Liver (tissue), 9 donors: Measurements from ENCODE around the gene CXCL1. TPM values are rescaled to one million over a fixed set of nuclear protein-coding genes. Genes with fewer than 3 reads are reported as not detected.

ENCODE experiments used
- DNase-seq: peaks from one replicate; pipeline ENCODE4 v3.0.0-alpha.2; 2017; ENCODE audit warnings: low spot score
- H3K27ac ChIP-seq, 2 donors: one replicate each; pipeline ENCODE4 v1.7.0; 2013; ENCODE audit warnings: inconsistent platforms in 2 of 2, low read length in 2 of 2, control low read depth in 1 of 2, low read depth in 1 of 2, mild to moderate bottlenecking in 1 of 2
- H3K27me3 ChIP-seq, 4 donors: one replicate each; pipeline versions ENCODE4 v1.6.1 to v1.7.0; 2013; ENCODE audit warnings: low read length in 3 of 4, inconsistent platforms in 1 of 4, mild to moderate bottlenecking in 1 of 4, moderate library complexity in 1 of 4; ENCODE audit not compliant: control insufficient read depth in 4 of 4, insufficient read depth in 4 of 4
- H3K36me3 ChIP-seq, 4 donors: one replicate each; pipeline versions ENCODE4 v1.6.1 to v1.7.0; 2013; ENCODE audit warnings: low read length in 3 of 4, mild to moderate bottlenecking in 3 of 4, low read depth in 1 of 4, moderate library complexity in 1 of 4; ENCODE audit not compliant: control insufficient read depth in 4 of 4, insufficient read depth in 3 of 4
- H3K4me1 ChIP-seq, 4 donors: one replicate each; pipeline versions ENCODE4 v1.6.1 to v1.7.0; 2013; ENCODE audit warnings: low read length in 3 of 4, mild to moderate bottlenecking in 3 of 4, moderate library complexity in 1 of 4; ENCODE audit not compliant: control insufficient read depth in 4 of 4, insufficient read depth in 4 of 4
- H3K4me3 ChIP-seq, 3 donors: one replicate each; pipeline versions ENCODE4 v1.6.1 to v1.7.0; 2013; ENCODE audit warnings: low read length in 3 of 3, control low read depth in 1 of 3, low read depth in 1 of 3, mild to moderate bottlenecking in 1 of 3
- H3K9ac ChIP-seq, 2 donors: one replicate each; pipeline ENCODE4 v1.7.0; 2013; ENCODE audit warnings: low read length in 2 of 2, mild to moderate bottlenecking in 2 of 2, moderate library complexity in 2 of 2, control low read depth in 1 of 2, low read depth in 1 of 2
- H3K9me3 ChIP-seq, 4 donors: one replicate each; pipeline versions ENCODE4 v1.6.1 to v1.7.0; 2013; ENCODE audit warnings: low read length in 3 of 4; ENCODE audit not compliant: control insufficient read depth in 4 of 4
- CTCF ChIP-seq: fragments of 150-350 bp; IDR thresholded peaks from 2 replicates; pipeline ENCODE4 v1.5.1; 2017; ENCODE audit warnings: improper control_type of control experiment, low read depth, low read length; ENCODE audit not compliant: missing input control
- EGR1 ChIP-seq, 2 donors: IDR thresholded peaks; 2 replicates each; pipeline ENCODE4 v1.6.1; 2016 to 2018; ENCODE audit warnings: antibody characterized with exemption in 2 of 2, low read depth in 2 of 2
- FOXA1 ChIP-seq: IDR thresholded peaks from 2 replicates; pipeline ENCODE4 v1.6.1; 2016; ENCODE audit warnings: antibody characterized with exemption
- FOXA2 ChIP-seq: IDR thresholded peaks from 2 replicates; pipeline ENCODE4 v1.6.1; 2016; ENCODE audit warnings: antibody characterized with exemption
- GABPA ChIP-seq, 2 donors: IDR thresholded peaks in 1 of 2; conservative IDR thresholded peaks in 1 of 2; 2 replicates each; pipeline ENCODE4 v1.6.1; 2016; ENCODE audit warnings: antibody characterized with exemption in 2 of 2, mild to moderate bottlenecking in 1 of 2, moderate library complexity in 1 of 2
- HNF4A ChIP-seq, 2 donors: conservative IDR thresholded peaks; 2 replicates each; pipeline ENCODE4 v1.6.1; 2016; ENCODE audit warnings: antibody characterized with exemption in 2 of 2, mild to moderate bottlenecking in 2 of 2
- HNF4G ChIP-seq: IDR thresholded peaks from 2 replicates; pipeline ENCODE4 v1.6.1; 2016; ENCODE audit warnings: antibody characterized with exemption
- JUND ChIP-seq, 2 donors: IDR thresholded peaks; 2 replicates each; pipeline ENCODE4 v1.6.1; 2016; ENCODE audit warnings: antibody characterized with exemption in 2 of 2
- MAX ChIP-seq: IDR thresholded peaks from 2 replicates; pipeline ENCODE4 v1.6.1; 2016; ENCODE audit warnings: antibody characterized with exemption
- NR2F2 ChIP-seq: IDR thresholded peaks from 2 replicates; pipeline ENCODE4 v1.6.1; 2016; ENCODE audit warnings: antibody characterized with exemption
- REST ChIP-seq: IDR thresholded peaks from 2 replicates; pipeline ENCODE4 v1.6.1; 2016; ENCODE audit warnings: antibody characterized with exemption, mild to moderate bottlenecking
- RXRA ChIP-seq, 2 donors: IDR thresholded peaks; 2 replicates each; pipeline ENCODE4 v1.6.1; 2017 to 2018; ENCODE audit warnings: antibody characterized with exemption in 2 of 2, mild to moderate bottlenecking in 1 of 2
- SP1 ChIP-seq: IDR thresholded peaks from 2 replicates; pipeline ENCODE4 v1.6.1; 2018; ENCODE audit warnings: antibody characterized with exemption, mild to moderate bottlenecking
- TAF1 ChIP-seq: conservative IDR thresholded peaks from 2 replicates; pipeline ENCODE4 v1.6.1; 2016; ENCODE audit warnings: antibody characterized with exemption, mild to moderate bottlenecking
- YY1 ChIP-seq: IDR thresholded peaks from 2 replicates; pipeline ENCODE4 v1.6.1; 2016; ENCODE audit warnings: antibody characterized with exemption, mild to moderate bottlenecking
- ZBTB33 ChIP-seq: IDR thresholded peaks from 2 replicates; pipeline ENCODE4 v1.6.1; 2016; ENCODE audit warnings: antibody characterized with exemption
- polyA plus RNA-seq, 2 donors: library from polyadenylated mRNA; stranded (reverse) in 1 of 2; unstranded in 1 of 2; fragments of 200-250 nt in 1 of 2; fragments of >200 nt in 1 of 2; fragmentation: Nextera tagmentation in 1 of 2; extraction: Ambion mirVana in 1 of 2; gene quantifications; one replicate each; pipeline versions ENCODE4 v1.2.1 to v1.2.3, GENCODE V29; 2013 to 2015
- total RNA-seq, 2 donors: library from RNA; depleted of rRNA; stranded (reverse); fragments of >200 nt; gene quantifications; one replicate each; pipeline ENCODE4 v1.2.3, GENCODE V29; 2014
- TF ChIP-seq, protein P1 (sequence below): IDR thresholded peaks from 2 replicates; pipeline ENCODE4 v1.6.1; 2016; ENCODE audit warnings: antibody characterized with exemption
- donor health status: healthy.
- donor health status: healthy.
- donor health status: healthy.
- donor health status: healthy.
- donor health status: healthy.

The CXCL1 gene
- total and polyA plus RNA-seq, 4 donors = 0.97 to 4.2 (median 2.8) TPM; not detected in 1

GRCh38 chr4:73822812-73823504 lies 46.2 kb upstream of the CXCL1 start:
- no peak overlapping the region for H3K27ac ChIP-seq
- no peak overlapping the region for H3K9ac ChIP-seq
- H3K4me1 ChIP-seq = no peaks in the 10 kb centered on the region
- no peaks in the 10 kb centered on the region for H3K9me3 ChIP-seq
- H3K4me3 ChIP-seq = no peak overlapping the region
- DNase-seq = no peak
- no peak for TF ChIP-seq NR2F2
- TF ChIP-seq GABPA (IDR thresholded peaks at IDR 0.05 in 1 of 2, conservative IDR thresholded peaks at IDR 0.05 in 1 of 2) = no peak
- no peak for TF ChIP-seq YY1
- TF ChIP-seq SP1 = no peak
- TF ChIP-seq, protein P1, sequence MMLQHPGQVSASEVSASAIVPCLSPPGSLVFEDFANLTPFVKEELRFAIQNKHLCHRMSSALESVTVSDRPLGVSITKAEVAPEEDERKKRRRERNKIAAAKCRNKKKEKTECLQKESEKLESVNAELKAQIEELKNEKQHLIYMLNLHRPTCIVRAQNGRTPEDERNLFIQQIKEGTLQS = no peak
- TF ChIP-seq ZBTB33 = no peak
- TF ChIP-seq JUND (IDR thresholded peaks at IDR 0.05) = no peak
- TF ChIP-seq MAX = no peak
- TF ChIP-seq CTCF = no peak
- no peak for TF ChIP-seq TAF1
- TF ChIP-seq RXRA (IDR thresholded peaks at IDR 0.05) = no peak
- TF ChIP-seq EGR1 (IDR thresholded peaks at IDR 0.05; ENCODE audit: low read depth in 2 of 2) = no peak
- TF ChIP-seq FOXA2 = no peak
- TF ChIP-seq HNF4A (conservative IDR thresholded peaks at IDR 0.05) = no peak
- TF ChIP-seq HNF4G = no peak
- H3K27me3 ChIP-seq = no peaks in the 10 kb centered on the region
- H3K36me3 ChIP-seq = no peaks in the 10 kb centered on the region

GRCh38 chr4:73823760-73824159 lies 45.4 kb upstream of the CXCL1 start:
- no peak for TF ChIP-seq REST
- no peak for TF ChIP-seq FOXA1
- no peak overlapping the region for H3K27ac ChIP-seq
- no peak overlapping the region for H3K4me3 ChIP-seq
- no peaks in the 10 kb centered on the region for H3K36me3 ChIP-seq
- no peaks in the 10 kb centered on the region for H3K9me3 ChIP-seq
- no peak for DNase-seq
- no peak overlapping the region for H3K9ac ChIP-seq
- H3K27me3 ChIP-seq = no peaks in the 10 kb centered on the region
- H3K4me1 ChIP-seq = no peaks in the 10 kb centered on the region
